ENCODE results near the gene CNIH4. TPM values are rescaled to one million over a fixed set of nuclear protein-coding genes. Genes with fewer than 3 reads are reported as not detected.

CNIH4 gene
- total and polyA plus RNA-seq, 3 donors from 2014 or later, result 24.7 to 43.3 (median 32.1) TPM

DNA sequence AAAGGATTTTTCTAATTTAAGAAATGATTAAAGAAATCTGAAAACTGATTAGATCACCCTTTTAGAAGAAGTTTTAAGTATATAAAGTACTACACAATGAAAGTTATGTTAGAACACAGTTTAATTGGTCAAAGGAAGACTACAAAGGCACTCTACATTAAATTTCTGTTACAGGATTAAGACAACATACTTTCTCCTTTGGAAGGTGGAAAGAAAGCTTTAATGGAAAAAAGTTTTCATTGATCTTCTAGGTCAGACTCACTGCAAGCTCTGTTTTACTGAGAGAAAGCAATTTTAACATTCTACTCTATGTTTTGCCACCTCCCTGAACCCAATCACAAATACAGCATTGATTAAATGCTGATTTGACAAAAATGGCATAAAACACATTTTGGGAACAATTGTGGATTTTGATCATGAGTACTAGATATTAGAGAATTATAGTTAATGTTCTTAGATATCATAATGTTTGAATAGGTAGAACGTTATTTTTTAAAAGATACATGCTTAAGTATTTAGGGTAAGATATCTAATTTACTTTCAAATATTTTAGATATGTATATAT is 45.9 kb downstream of the CNIH4 start:
- no peak overlapping the region for H3K4me3 ChIP-seq
- no peak overlapping the region for H3K27ac ChIP-seq
- no peak for TF ChIP-seq POLR2A (IDR thresholded peaks at IDR 0.05)
- TF ChIP-seq, protein P1, sequence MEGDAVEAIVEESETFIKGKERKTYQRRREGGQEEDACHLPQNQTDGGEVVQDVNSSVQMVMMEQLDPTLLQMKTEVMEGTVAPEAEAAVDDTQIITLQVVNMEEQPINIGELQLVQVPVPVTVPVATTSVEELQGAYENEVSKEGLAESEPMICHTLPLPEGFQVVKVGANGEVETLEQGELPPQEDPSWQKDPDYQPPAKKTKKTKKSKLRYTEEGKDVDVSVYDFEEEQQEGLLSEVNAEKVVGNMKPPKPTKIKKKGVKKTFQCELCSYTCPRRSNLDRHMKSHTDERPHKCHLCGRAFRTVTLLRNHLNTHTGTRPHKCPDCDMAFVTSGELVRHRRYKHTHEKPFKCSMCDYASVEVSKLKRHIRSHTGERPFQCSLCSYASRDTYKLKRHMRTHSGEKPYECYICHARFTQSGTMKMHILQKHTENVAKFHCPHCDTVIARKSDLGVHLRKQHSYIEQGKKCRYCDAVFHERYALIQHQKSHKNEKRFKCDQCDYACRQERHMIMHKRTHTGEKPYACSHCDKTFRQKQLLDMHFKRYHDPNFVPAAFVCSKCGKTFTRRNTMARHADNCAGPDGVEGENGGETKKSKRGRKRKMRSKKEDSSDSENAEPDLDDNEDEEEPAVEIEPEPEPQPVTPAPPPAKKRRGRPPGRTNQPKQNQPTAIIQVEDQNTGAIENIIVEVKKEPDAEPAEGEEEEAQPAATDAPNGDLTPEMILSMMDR (IDR thresholded peaks at IDR 0.05), result no peak
- DNase-seq, result no peak
- intact Hi-C loops (cut with DNase I; ENCODE audit: low total_unique reads), result no loop called here
- 81 to 85% methylated on average over 1 of the region's 1 CpG for WGBS, 2 donors
- no peaks in the 10 kb centered on the region for H3K27me3 ChIP-seq
- peaks cover 5% of the 10 kb centered on the region for H3K36me3 ChIP-seq (ENCODE audit: low read depth, missing control alignments)
- no peaks in the 10 kb centered on the region for H3K4me1 ChIP-seq
- no peaks in the 10 kb centered on the region for H3K9me3 ChIP-seq

DNA sequence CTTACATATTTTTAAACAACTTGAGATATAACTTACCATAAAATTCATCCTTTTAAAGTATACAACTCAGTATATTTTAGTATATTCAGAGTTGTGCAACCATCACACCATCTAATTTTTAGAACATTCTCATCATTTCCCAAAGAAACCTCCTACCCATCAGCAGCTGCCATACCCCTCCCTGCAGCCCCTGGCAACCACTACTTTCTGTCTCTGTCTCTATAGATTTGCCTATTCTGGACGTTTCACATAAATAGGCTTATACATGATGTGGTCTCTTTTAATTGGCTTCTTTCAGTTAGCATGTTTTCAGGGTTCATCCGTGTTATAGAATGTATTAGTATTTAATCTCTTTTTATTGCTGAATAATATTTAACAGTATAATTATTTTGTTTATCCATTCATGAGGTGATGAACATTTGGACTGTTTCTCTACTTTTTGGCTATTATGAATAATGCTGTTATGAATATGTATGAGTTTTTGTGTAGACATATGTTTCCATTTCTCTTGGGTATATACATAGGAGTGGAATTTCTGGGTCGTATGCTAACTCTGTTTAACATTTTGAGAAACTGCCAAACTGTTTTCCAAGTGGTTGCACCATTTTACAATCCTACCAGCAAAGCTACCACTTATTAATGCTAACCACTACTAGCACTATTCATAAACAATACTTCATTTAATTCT is 48.4 kb downstream of the CNIH4 start:
- no peaks in the 10 kb centered on the region for H3K9me3 ChIP-seq
- H3K36me3 ChIP-seq (ENCODE audit: low read depth, missing control alignments), result no peaks in the 10 kb centered on the region
- no peaks in the 10 kb centered on the region for H3K4me1 ChIP-seq
- no peaks in the 10 kb centered on the region for H3K27me3 ChIP-seq
- 82 to 84% methylated on average over 3 of the region's 3 CpGs for WGBS, 2 donors
- no peak overlapping the region for H3K4me3 ChIP-seq
- intact Hi-C loops (cut with DNase I; ENCODE audit: low total_unique reads), result no loop called here
- TF ChIP-seq POLR2A (IDR thresholded peaks at IDR 0.05), result no peak
- TF ChIP-seq, protein P1 (IDR thresholded peaks at IDR 0.05), result no peak
- H3K27ac ChIP-seq, result no peak overlapping the region
- DNase-seq, result no peak

DNA sequence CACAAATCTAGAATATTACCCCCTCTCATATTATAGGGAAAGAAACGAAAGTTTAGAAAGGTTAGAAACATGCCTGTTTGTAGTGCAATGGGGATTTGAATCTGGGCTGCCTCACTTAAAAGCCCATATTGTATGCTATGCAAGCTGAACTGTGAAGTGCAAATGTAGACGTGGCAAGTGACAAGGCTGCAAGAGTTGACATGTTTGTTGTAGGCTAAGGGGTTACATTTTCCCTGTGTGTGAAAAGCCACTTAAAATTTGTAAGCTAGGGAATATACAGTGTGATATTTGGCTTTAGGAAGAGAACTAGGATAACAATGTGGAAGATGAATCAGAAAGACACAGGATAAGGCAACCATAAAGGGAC is 48.9 kb downstream of the CNIH4 start:
- intact Hi-C loops (cut with DNase I; ENCODE audit: low total_unique reads), result no loop called here
- Histone ChIP-seq H3K36me3 (ENCODE audit: low read depth, missing control alignments) (no peaks in the 10 kb centered on the region), H3K4me1 (no peaks in the 10 kb centered on the region), H3K4me3 (no peak overlapping the region), H3K27ac (no peak overlapping the region), H3K9me3 (no peaks in the 10 kb centered on the region), H3K27me3 (no peaks in the 10 kb centered on the region)
- 86 to 94% methylated on average over 2 of the region's 2 CpGs for WGBS, 2 donors
- DNase-seq, result no peak
- TF ChIP-seq POLR2A (IDR thresholded peaks at IDR 0.05), result no peak
- TF ChIP-seq, protein P1 (IDR thresholded peaks at IDR 0.05), result no peak

DNA sequence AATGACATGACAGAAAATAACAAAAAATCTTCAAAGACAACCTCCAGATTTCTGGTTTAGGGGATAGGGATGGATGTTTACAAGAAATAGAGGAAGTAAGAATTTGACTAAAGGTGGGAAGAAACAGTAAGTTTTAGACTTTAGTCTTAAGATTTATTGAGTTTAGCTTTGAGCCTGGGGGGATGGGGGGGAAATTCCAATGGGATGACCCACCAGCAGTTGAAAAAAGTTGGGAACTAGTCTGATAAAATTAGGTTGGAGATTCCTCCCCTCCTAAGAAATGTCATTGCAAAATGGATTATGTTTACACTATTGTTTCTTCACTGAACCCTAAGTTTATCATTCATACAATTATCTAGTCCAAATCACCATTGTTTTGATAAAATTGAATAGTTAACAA is 49.5 kb downstream of the CNIH4 start:
- no peak for DNase-seq
- intact Hi-C loops (cut with DNase I; ENCODE audit: low total_unique reads), result no loop called here
- Histone ChIP-seq H3K36me3 (ENCODE audit: low read depth, missing control alignments) (no peaks in the 10 kb centered on the region), H3K27me3 (no peaks in the 10 kb centered on the region), H3K4me1 (no peaks in the 10 kb centered on the region), H3K9me3 (no peaks in the 10 kb centered on the region), H3K4me3 (no peak overlapping the region), H3K27ac (no peak overlapping the region)
- TF ChIP-seq, protein P1 (IDR thresholded peaks at IDR 0.05), result no peak
- no peak for TF ChIP-seq POLR2A (IDR thresholded peaks at IDR 0.05)

Data from testis (tissue), 3 donors.